Measurements from ENCODE around the gene DCP2.
A peak's percentile ranks its signal among the peaks of the same experiment; 100 is the strongest.

The DCP2 gene

GRCh38 chr5:113024076-113024697 lies 47.6 kb downstream of the DCP2 start:
- no peak for DNase-seq

- no peak for DNase-seq
These were observed 49.0 kb downstream of the DCP2 start for GRCh38 chr5:113025596-113025995.

GRCh38 chr5:113026211-113026610 lies 49.6 kb downstream of the DCP2 start:
- no peak for DNase-seq

- DNase-seq = no peak
These were observed 50.4 kb downstream of the DCP2 start for GRCh38 chr5:113027015-113027414.

- no peak for DNase-seq
These were observed 50.8 kb downstream of the DCP2 start for GRCh38 chr5:113027431-113027830.

GRCh38 chr5:113029614-113030013 lies 53.0 kb downstream of the DCP2 start:
- DNase-seq = no peak

- no peak for DNase-seq
These were observed 54.5 kb downstream of the DCP2 start for GRCh38 chr5:113031104-113031503.

- DNase-seq = no peak
These were observed 55.0 kb downstream of the DCP2 start for GRCh38 chr5:113031557-113031956.

GRCh38 chr5:113034182-113034773 lies 57.7 kb downstream of the DCP2 start:
- DNase-seq = no peak

GRCh38 chr5:113035096-113035495 lies 58.5 kb downstream of the DCP2 start:
- DNase-seq = no peak

- no peak for DNase-seq
These were observed 59.7 kb downstream of the DCP2 start for GRCh38 chr5:113036321-113036720.

GRCh38 chr5:113036826-113037225 lies 60.2 kb downstream of the DCP2 start:
- no peak for DNase-seq

GRCh38 chr5:113038136-113038535 lies 61.5 kb downstream of the DCP2 start:
- DNase-seq = no peak

GRCh38 chr5:113038714-113039113 lies 62.1 kb downstream of the DCP2 start:
- peak; percentile 7 to 65 for DNase-seq

- DNase-seq = peak in 1 of 2 experiments; percentile 69
These were observed 62.8 kb downstream of the DCP2 start for GRCh38 chr5:113039229-113039933.

- DNase-seq = peak; percentile 73 to 83
These were observed 63.3 kb downstream of the DCP2 start for GRCh38 chr5:113039934-113040285.

GRCh38 chr5:113040672-113041260 lies 64.2 kb downstream of the DCP2 start:
- peak; percentile 60 to 90 for DNase-seq

GRCh38 chr5:113042491-113043243 lies 66.1 kb downstream of the DCP2 start:
- no peak for DNase-seq

GRCh38 chr5:113043491-113043931 lies 66.9 kb downstream of the DCP2 start:
- DNase-seq = peak; percentile 78 to 84

- DNase-seq = peak in 1 of 2 experiments; percentile 35
These were observed 68.3 kb downstream of the DCP2 start for GRCh38 chr5:113044776-113045465.

GRCh38 chr5:113047234-113047633 lies 70.6 kb downstream of the DCP2 start:
- peak; percentile 75 to 93 for DNase-seq
